Neutrophil (primary cell): ENCODE measurements around the gene DNAJC12.

ENCODE experiments used
- H3K27ac ChIP-seq: fragments of 200-600 bp; sonication (generic); 2 replicates; pipeline ENCODE4 v1.5.1; 2016; ENCODE audit warnings: mild to moderate bottlenecking, moderate library complexity
- H3K27me3 ChIP-seq: fragments of 200-600 bp; sonication (generic); 2 replicates; pipeline ENCODE4 v1.6.0; 2016; ENCODE audit warnings: mild to moderate bottlenecking
- H3K36me3 ChIP-seq: fragments of 200-600 bp; sonication (generic); 2 replicates; pipeline ENCODE4 v1.5.1; 2017
- H3K4me1 ChIP-seq, 2 experiments: fragments of 200-600 bp in 1 of 2; sonication (generic) in 1 of 2; 1 replicate in 1 of 2; 2 replicates in 1 of 2; pipeline versions ENCODE4 v1.5.1 to v1.6.1; 2013 to 2016; ENCODE audit warnings: low read depth in 1 of 2, low read length in 1 of 2, mild to moderate bottlenecking in 1 of 2, moderate library complexity in 1 of 2; ENCODE audit not compliant: control insufficient read depth in 1 of 2, insufficient read depth in 1 of 2
- H3K4me3 ChIP-seq, 2 experiments: fragments of 200-600 bp in 1 of 2; sonication (generic) in 1 of 2; 1 replicate in 1 of 2; 2 replicates in 1 of 2; pipeline ENCODE4 v1.5.1; 2013 to 2016; ENCODE audit warnings: low read depth in 1 of 2, low read length in 1 of 2, mild to moderate bottlenecking in 1 of 2, moderate library complexity in 1 of 2
- H3K9me3 ChIP-seq: fragments of 200-600 bp; sonication (generic); 2 replicates; pipeline ENCODE4 v1.5.1; 2016
- CTCF ChIP-seq: fragments of 200-600 bp; sonication (generic); IDR thresholded peaks from 2 replicates; pipeline ENCODE4 v1.5.1; 2016; ENCODE audit warnings: antibody characterized with exemption

Gene DNAJC12

DNA sequence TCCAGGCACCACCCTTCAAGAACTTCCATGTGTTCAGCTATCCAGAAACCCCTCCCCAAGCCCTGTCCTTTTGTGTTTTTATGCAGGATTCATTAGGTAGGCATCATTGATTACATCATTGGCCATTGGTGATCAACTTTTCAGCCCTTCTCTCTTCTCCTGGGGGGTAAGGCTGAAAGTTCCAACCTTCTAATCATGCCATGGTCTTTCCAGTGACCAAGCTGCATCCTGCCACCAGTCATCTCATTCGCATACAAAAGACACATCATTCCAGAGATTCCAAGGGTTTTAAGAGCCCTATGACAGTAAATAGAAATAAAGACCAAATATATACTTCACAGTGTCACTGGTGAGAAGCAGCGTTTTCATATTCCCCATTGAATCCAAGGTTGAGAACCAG is 48.2 kb downstream of the DNAJC12 start:
- Histone ChIP-seq H3K27me3 (no peaks in the 10 kb centered on the region), H3K36me3 (no peaks in the 10 kb centered on the region), H3K27ac (no peak overlapping the region), H3K4me1 (peaks cover 0 to 5% of the 10 kb centered on the region in 2 experiments), H3K9me3 (no peaks in the 10 kb centered on the region), H3K4me3 (no peak overlapping the region)
- no peak for TF ChIP-seq CTCF

GRCh38 chr10:67788028-67788886 is 49.7 kb downstream of the DNAJC12 start:
- Histone ChIP-seq H3K9me3 (no peaks in the 10 kb centered on the region), H3K27me3 (no peaks in the 10 kb centered on the region), H3K4me1 (peaks cover 0 to 5% of the 10 kb centered on the region in 2 experiments), H3K36me3 (no peaks in the 10 kb centered on the region), H3K4me3 (no peak overlapping the region), H3K27ac (no peak overlapping the region)
- no peak for TF ChIP-seq CTCF

- H3K9me3 ChIP-seq, result no peaks in the 10 kb centered on the region
- no peaks in the 10 kb centered on the region for H3K36me3 ChIP-seq
- no peak for TF ChIP-seq CTCF
- no peak overlapping the region for H3K4me3 ChIP-seq
- H3K27ac ChIP-seq, result no peak overlapping the region
- H3K27me3 ChIP-seq, result no peaks in the 10 kb centered on the region
- H3K4me1 ChIP-seq, result no peaks in the 10 kb centered on the region
Observed at GRCh38 chr10:67785098-67785497, 52.9 kb downstream of the DNAJC12 start.

GRCh38 chr10:67784474-67784873 is 53.5 kb downstream of the DNAJC12 start:
- Histone ChIP-seq H3K9me3 (no peaks in the 10 kb centered on the region), H3K4me1 (no peaks in the 10 kb centered on the region), H3K27ac (no peak overlapping the region), H3K27me3 (no peaks in the 10 kb centered on the region), H3K4me3 (no peak overlapping the region), H3K36me3 (no peaks in the 10 kb centered on the region)
- no peak for TF ChIP-seq CTCF

- Histone ChIP-seq H3K4me1 (no peaks in the 10 kb centered on the region), H3K36me3 (no peaks in the 10 kb centered on the region), H3K9me3 (no peaks in the 10 kb centered on the region), H3K27ac (no peak overlapping the region), H3K27me3 (no peaks in the 10 kb centered on the region), H3K4me3 (no peak overlapping the region)
- TF ChIP-seq CTCF, result no peak
Observed at GRCh38 chr10:67783606-67784294, 54.2 kb downstream of the DNAJC12 start.
